ENCODE measurements around the gene SPO11. TPM values are rescaled to one million over a fixed set of nuclear protein-coding genes. Genes with fewer than 3 reads are reported as not detected.

SPO11 gene
- total and polyA plus RNA-seq, 9 of the 15 experiments (the other 6 are each of a cell fraction or from before 2014, with no cell fraction given) = not detected

GRCh38 chr20:57329608-57330221 lies at the start of gene SPO11 (continued):
- no peak for TF ChIP-seq ZBTB5 (IDR thresholded peaks at IDR 0.05)
- TF ChIP-seq ETS1 (conservative IDR thresholded peaks at IDR 0.05; ENCODE audit: control insufficient read depth, low read depth, low read length) = no peak
- TF ChIP-seq ZNF12 (CRISPR knock-in tag; IDR thresholded peaks at IDR 0.05) = no peak
- no peak for TF ChIP-seq YY1 (IDR thresholded peaks at IDR 0.05; ENCODE audit: borderline replicate concordance in 1 of 3, control insufficient read depth in 1 of 3, extremely low read depth in 1 of 3, insufficient read depth in 3 of 3, insufficient read length in 1 of 3, insufficient replicate concordance in 2 of 3, low read depth in 1 of 3, low read length in 2 of 3)
- TF ChIP-seq MTA3 (IDR thresholded peaks at IDR 0.05; ENCODE audit: borderline replicate concordance) = peak; percentile 26; the same call in 1 of the 2 replicates
- peak; percentile 48; the same call in 1 of the 2 replicates for TF ChIP-seq EGR1 (conservative IDR thresholded peaks at IDR 0.05)
- TF ChIP-seq TSHZ1 (CRISPR knock-in tag; IDR thresholded peaks at IDR 0.05) = no peak
- no peak for TF ChIP-seq NFIX (CRISPR knock-in tag; IDR thresholded peaks at IDR 0.05; ENCODE audit: low read depth)
- TF ChIP-seq SREBF2 (CRISPR knock-in tag; IDR thresholded peaks at IDR 0.05) = no peak
- TF ChIP-seq ARID2 (IDR thresholded peaks at IDR 0.05) = no peak
- TF ChIP-seq TEAD4 (IDR thresholded peaks at IDR 0.05; ENCODE audit: low read length) = no peak
- no peak for TF ChIP-seq TEAD4 (CRISPR knock-in tag; IDR thresholded peaks at IDR 0.05; ENCODE audit: borderline replicate concordance)
- TF ChIP-seq FOXO4 (CRISPR knock-in tag; IDR thresholded peaks at IDR 0.05) = no peak
- TF ChIP-seq GATAD2B (IDR thresholded peaks at IDR 0.05; ENCODE audit: borderline replicate concordance) = no peak
- no peak for TF ChIP-seq ERF (CRISPR knock-in tag; IDR thresholded peaks at IDR 0.05)
- no peak for TF ChIP-seq BCL6 (CRISPR knock-in tag; IDR thresholded peaks at IDR 0.05)
- peak; percentile 65; the same call in 1 of the 2 replicates for TF ChIP-seq KLF1 (tag; IDR thresholded peaks at IDR 0.05)
- TF ChIP-seq HES1 (IDR thresholded peaks at IDR 0.05; ENCODE audit: low read depth) = no peak
